HCT116 (cell line): Measurements from ENCODE around the gene GNA12. TPM values are rescaled to one million over a fixed set of nuclear protein-coding genes. Genes with fewer than 3 reads are reported as not detected.

Experiments
- ATAC-seq: fragments of 200-7000 bp; cut with Tn5 transposase; 2 replicates; pipeline ENCODE4 v1.9.1; 2020; ENCODE audit warnings: mild to moderate bottlenecking, moderate library complexity
- BruUV-seq: library from RNA; stranded (reverse); fragments of 400-500 nt; replicated peaks from 2 replicates; lab custom pipeline; 2021; lab: Mats Ljungman, UMichigan
- CTCF ChIA-PET: fragments of 300-600 bp; sonication (Branson Sonifier 250); formaldehyde crosslinking; loops from one replicate; lab custom pipeline; 2021; ENCODE audit warnings: antibody characterized with exemption; lab: Charles Lee
- POLR2A ChIA-PET: fragments of 300-600, 350-600 bp; sonication (Branson Sonifier 250); formaldehyde crosslinking; loops from one replicate; lab custom pipeline; 2021; ENCODE audit warnings: antibody characterized with exemption; lab: Charles Lee
- RAD21 ChIA-PET, 2 experiments: fragments of 300-600 bp; sonication (Branson Sonifier 250); formaldehyde crosslinking; loops; one replicate each; lab custom pipeline; 2023; ENCODE audit warnings: low total read pairs in 2 of 2; ENCODE audit not compliant: uncharacterized antibody in 2 of 2, unreplicated experiment in 2 of 2, low non-redundant PET in 1 of 2; lab: Charles Lee
- DNase-seq: peaks from one replicate; pipeline ENCODE4 v3.0.0-alpha.2; 2010; ENCODE audit warnings: low read depth, low spot score
- H2AFZ ChIP-seq: fragments of 200-600 bp; shearing (Covaris generic), sonication (generic); 2 replicates; pipeline ENCODE4 v1.6.1; 2017; ENCODE audit warnings: low read depth, mixed run types, mixed read lengths, antibody characterized with exemption, low read length; ENCODE audit not compliant: poor library complexity, severe bottlenecking
- H3K27ac ChIP-seq: 2 replicates; pipeline ENCODE4 v1.5.1; 2012; ENCODE audit warnings: low read depth, low read length
- H3K27me3 ChIP-seq: fragments of 200-600 bp; sonication (generic); 2 replicates; pipeline ENCODE4 v1.6.1; 2016; ENCODE audit warnings: mixed run types, low read length, mixed read lengths; ENCODE audit not compliant: insufficient read depth
- H3K36me3 ChIP-seq, 2 experiments: fragments of 200-500 bp in 1 of 2; fragments of 200-600 bp in 1 of 2; sonication (Bioruptor generic) in 1 of 2; sonication (generic) in 1 of 2; 2 replicates each; pipeline versions ENCODE4 v1.5.1 to v1.6.1; 2014 to 2016; ENCODE audit warnings: low read length in 2 of 2, inconsistent platforms in 1 of 2, mixed read lengths in 1 of 2, mixed run types in 1 of 2; ENCODE audit not compliant: insufficient read depth in 2 of 2, control insufficient read depth in 1 of 2
- H3K4me1 ChIP-seq, 2 experiments: fragments of 200-600 bp in 1 of 2; sonication (generic) in 1 of 2; 2 replicates each; pipeline versions ENCODE4 v1.5.1 to v1.6.1; 2012 to 2017; ENCODE audit warnings: low read length in 2 of 2, inconsistent platforms in 1 of 2, mild to moderate bottlenecking in 1 of 2, mixed read lengths in 1 of 2, mixed run types in 1 of 2, moderate library complexity in 1 of 2; ENCODE audit not compliant: insufficient read depth in 2 of 2, control insufficient read depth in 1 of 2
- H3K4me2 ChIP-seq: fragments of 200-600 bp; sonication (generic); 2 replicates; pipeline ENCODE4 v1.6.1; 2017; ENCODE audit warnings: mixed run types, low read length, mixed read lengths
- H3K4me3 ChIP-seq, 2 experiments: fragments of 200-600 bp in 1 of 2; sonication (generic) in 1 of 2; replicated peaks in 1 of 2; 2 replicates each; pipeline ENCODE4 v1.5.1; 2011 to 2016; ENCODE audit warnings: low read length in 2 of 2, control low read depth in 1 of 2, low read depth in 1 of 2, mild to moderate bottlenecking in 1 of 2, mixed read lengths in 1 of 2, mixed run types in 1 of 2
- H3K79me2 ChIP-seq: fragments of 200-600 bp; sonication (generic); 2 replicates; pipeline ENCODE4 v1.6.1; 2017; ENCODE audit warnings: mild to moderate bottlenecking, mixed run types, low read length, moderate library complexity, mixed read lengths; ENCODE audit not compliant: insufficient read depth
- H3K9ac ChIP-seq: fragments of 200-600 bp; sonication (generic); 2 replicates; pipeline ENCODE4 v1.6.1; 2016; ENCODE audit warnings: low read length, mixed read lengths
- H3K9me2 ChIP-seq: fragments of 200-600 bp; sonication (generic), shearing (Covaris generic); 2 replicates; pipeline ENCODE4 v1.6.1; 2017; ENCODE audit warnings: mixed run types, mild to moderate bottlenecking, moderate library complexity; ENCODE audit not compliant: insufficient read depth
- H3K9me3 ChIP-seq, 2 experiments: fragments of 200-500 bp in 1 of 2; fragments of 200-600 bp in 1 of 2; sonication (Bioruptor generic) in 1 of 2; sonication (generic) in 1 of 2; 2 replicates each; pipeline ENCODE4 v1.6.1; 2014 to 2017; ENCODE audit warnings: low read length in 2 of 2, mixed read lengths in 2 of 2, inconsistent platforms in 1 of 2, low read depth in 1 of 2, mild to moderate bottlenecking in 1 of 2, mixed run types in 1 of 2, moderate library complexity in 1 of 2; ENCODE audit not compliant: control insufficient read depth in 1 of 2, insufficient read depth in 1 of 2
- H4K20me1 ChIP-seq: fragments of 200-600 bp; sonication (generic), shearing (Covaris generic); 2 replicates; pipeline ENCODE4 v1.6.1; 2017; ENCODE audit warnings: mixed run types, mild to moderate bottlenecking, moderate library complexity; ENCODE audit not compliant: insufficient read depth
- JUND ChIP-seq: IDR thresholded peaks from 2 replicates; pipeline ENCODE4 v1.6.1; 2012
- MAX ChIP-seq: IDR thresholded peaks from 2 replicates; pipeline ENCODE4 v1.6.1; 2012
- REST ChIP-seq: IDR thresholded peaks from 2 replicates; pipeline ENCODE4 v1.6.1; 2012; ENCODE audit warnings: low read depth
- SIN3A ChIP-seq: IDR thresholded peaks from 2 replicates; pipeline ENCODE4 v1.6.1; 2012; ENCODE audit warnings: low read depth
- ZFX ChIP-seq: fragments of 450-650 bp; IDR thresholded peaks from 2 replicates; pipeline ENCODE4 v1.6.1; 2017
- ZNF274 ChIP-seq: fragments of 200-500 bp; sonication (Bioruptor generic); IDR thresholded peaks from 2 replicates; pipeline ENCODE4 v1.6.1; 2014; ENCODE audit warnings: mild to moderate bottlenecking, low read depth, low read length, inconsistent platforms
- intact Hi-C: fragments of 100-400 bp; cut with micrococcal nuclease; formaldehyde crosslinking; loops from 2 replicates; pipeline ENCODE4 v1.10.0; 2022
- total RNA-seq: library from RNA; stranded (reverse); gene quantifications from one replicate; pipeline ENCODE4 v1.2.1, GENCODE V29; 2021; ENCODE audit not compliant: unreplicated experiment

The GNA12 gene
- total RNA-seq, 1 experiment from 2014 or later: 32.6 TPM

- H3K4me1 ChIP-seq: no peaks in the 10 kb centered on the region
- H3K9me2 ChIP-seq: no peaks in the 10 kb centered on the region
- no peak overlapping the region for H3K4me2 ChIP-seq
- H4K20me1 ChIP-seq: peaks cover 5% of the 10 kb centered on the region; the same call in 1 of the 2 replicates
- ATAC-seq (no peak), DNase-seq (no peak)
- peaks cover 5 to 8% of the 10 kb centered on the region in 2 experiments; a peak in 3 of 4 replicates for H3K36me3 ChIP-seq
- CTCF ChIA-PET: no interaction called here
- H3K4me3 ChIP-seq: no peak overlapping the region
- no peaks in the 10 kb centered on the region for H3K9me3 ChIP-seq
- RAD21 ChIA-PET: no interaction called here
- H2AFZ ChIP-seq: no peak overlapping the region
- H3K27me3 ChIP-seq: no peaks in the 10 kb centered on the region
- intact Hi-C loops: no loop called here
- H3K79me2 ChIP-seq: peaks cover 23% of the 10 kb centered on the region
- TF ChIP-seq JUND: no peak
- TF ChIP-seq REST: no peak
- no peak for TF ChIP-seq MAX
- no peak for TF ChIP-seq ZFX
- no peak for TF ChIP-seq ZNF274
- TF ChIP-seq SIN3A: no peak
- BruUV-seq: no TSS peak
- H3K27ac ChIP-seq: no peak overlapping the region
- no peak overlapping the region for H3K9ac ChIP-seq
- POLR2A ChIA-PET: no interaction called here
Measured at GRCh38 chr7:2794836-2795636, 49.1 kb downstream of the GNA12 start.
